DMS153 (cell line): ENCODE data around the gene IZUMO1.

Experiments
- DNase-seq: peaks from one replicate; lab custom pipeline; 2025; lab: John Stamatoyannopoulos, UW

Gene IZUMO1

GRCh38 chr19:48757089-48757675 is 10.5 kb upstream of the IZUMO1 start:
- DNase-seq: no peak

DNA sequence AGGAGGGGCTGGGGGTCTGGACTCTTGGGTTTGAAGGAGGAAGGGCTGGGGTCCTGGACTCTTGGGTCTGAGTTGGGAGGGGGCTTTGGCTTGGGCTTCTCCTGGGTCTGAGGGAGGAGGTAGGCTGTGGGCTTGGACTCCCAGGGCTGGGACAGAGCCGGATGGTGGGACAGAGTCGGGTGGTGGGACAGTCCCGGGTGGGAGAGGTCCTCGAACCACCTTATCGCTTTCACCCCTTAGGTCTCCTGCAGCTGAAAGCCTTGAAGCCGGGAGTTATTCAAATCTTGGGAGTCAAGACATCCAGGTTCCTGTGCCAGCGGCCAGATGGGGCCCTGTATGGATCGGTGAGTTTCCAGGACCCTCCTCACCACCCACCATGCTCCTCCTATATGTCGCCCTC is 10.0 kb upstream of the IZUMO1 start:
- no peak for DNase-seq

DNA sequence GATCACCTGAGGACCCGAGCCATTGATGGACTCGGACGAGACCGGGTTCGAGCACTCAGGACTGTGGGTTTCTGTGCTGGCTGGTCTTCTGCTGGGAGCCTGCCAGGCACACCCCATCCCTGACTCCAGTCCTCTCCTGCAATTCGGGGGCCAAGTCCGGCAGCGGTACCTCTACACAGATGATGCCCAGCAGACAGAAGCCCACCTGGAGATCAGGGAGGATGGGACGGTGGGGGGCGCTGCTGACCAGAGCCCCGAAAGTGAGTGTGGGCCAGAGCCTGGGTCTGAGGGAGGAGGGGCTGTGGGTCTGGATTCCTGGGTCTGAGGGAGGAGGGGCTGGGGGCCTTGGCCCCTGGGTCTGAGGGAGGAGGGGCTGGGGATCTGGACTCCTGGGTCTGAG is 9.5 kb upstream of the IZUMO1 start:
- DNase-seq: no peak

- DNase-seq: no peak
Observed at GRCh38 chr19:48755787-48756186, 9.1 kb upstream of the IZUMO1 start.

GRCh38 chr19:48755084-48755641 is 8.5 kb upstream of the IZUMO1 start, which contains the start of gene FGF21:
TSS of gene FGF21 (plus strand) at chr19:48755524. CDS start at chr19:48756237, 713 bp downstream.
- DNase-seq: no peak

GRCh38 chr19:48752496-48753365 is 6.0 kb upstream of the IZUMO1 start, which contains the start of gene FUT1:
TSS of gene FUT1 (minus strand) at chr19:48752641. CDS start at chr19:48751281, 1,360 bp downstream.
- peak; percentile 95 for DNase-seq

DNA sequence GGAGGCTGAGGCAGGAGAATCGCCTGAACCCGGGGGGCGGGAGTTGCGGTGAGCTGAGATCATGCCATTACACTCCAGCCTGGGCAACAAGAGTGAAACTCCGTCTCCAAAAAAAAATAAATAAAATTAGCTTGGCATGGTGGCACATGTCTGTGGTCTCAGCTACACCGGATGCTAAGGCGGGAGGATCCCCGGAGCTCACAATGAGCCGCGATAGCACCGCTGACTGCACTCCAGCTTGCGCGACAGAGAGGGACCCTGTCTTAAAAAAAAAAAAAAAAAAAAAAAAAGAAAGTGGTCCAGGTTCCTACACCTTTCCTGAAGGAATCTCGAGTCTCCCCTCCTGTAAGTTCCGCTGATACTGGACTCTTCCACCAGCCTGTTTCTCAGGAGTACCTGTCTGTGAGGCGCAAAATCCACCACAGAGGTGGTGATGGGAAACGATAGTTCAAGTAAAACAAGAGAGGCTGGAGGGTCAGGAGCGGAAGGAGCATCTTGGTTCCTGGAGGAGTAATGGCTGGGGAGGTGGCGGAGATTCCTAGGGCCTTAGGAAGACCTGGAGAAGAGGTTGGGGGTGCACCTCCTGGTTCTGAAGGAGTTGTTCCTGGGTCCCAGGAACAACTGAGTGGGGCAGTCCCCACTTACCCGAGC is 5.3 kb upstream of the IZUMO1 start:
- DNase-seq: no peak

DNA sequence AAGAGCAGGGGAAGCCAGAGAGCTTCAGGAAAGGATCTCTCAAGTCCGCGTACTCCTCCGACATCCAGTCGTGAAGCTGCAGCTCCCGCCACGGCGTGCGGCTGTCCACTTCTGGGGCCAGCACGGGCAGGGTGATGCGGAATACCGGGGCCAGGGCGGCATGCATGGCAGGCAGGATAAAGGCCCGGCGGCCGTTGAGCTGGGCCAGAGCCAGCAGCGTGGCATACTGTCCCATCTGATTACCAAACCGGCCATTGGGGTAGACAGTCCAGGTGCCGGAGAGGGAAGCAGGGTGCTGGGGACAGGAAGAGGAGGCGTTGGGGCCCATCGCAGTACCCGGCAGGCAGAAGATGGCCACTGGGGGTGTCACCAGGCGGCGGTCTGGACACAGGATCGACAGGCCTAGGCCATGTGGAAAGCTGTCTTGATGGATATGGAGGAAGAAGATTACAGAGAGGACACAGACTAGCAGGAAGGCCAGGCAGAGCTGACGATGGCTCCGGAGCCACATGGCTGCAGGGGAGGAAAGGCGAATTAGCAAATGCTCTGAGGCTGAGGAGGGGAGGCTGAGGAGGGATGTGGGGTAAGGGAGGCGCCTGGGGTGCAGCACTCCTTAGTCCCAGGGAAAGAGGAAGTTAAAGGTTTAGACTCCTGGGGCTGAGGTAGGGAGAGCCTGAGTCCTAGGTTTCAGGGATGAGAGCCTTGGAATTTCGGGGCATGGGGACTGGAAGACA is 4.2 kb upstream of the IZUMO1 start:
- no peak for DNase-seq

DNA sequence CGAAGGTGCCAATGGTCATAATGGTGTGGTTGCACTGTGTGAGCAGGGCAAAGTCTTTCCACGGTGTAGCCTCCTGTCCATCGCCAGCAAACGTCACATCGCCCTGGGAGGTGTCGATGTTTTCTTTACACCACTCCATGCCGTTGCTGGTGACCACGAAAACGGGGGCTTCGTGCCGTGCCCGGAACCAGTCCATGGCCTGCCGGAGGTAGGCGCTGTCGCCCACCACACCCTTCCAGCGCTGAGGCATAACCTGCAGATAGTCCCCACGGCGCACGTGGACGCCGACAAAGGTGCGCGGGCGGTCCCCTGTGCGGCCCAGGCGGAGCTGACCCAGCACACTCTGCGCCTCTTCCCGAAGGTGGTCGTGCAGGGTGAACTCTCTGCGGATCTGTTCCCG is 3.6 kb upstream of the IZUMO1 start:
- DNase-seq: no peak

DNA sequence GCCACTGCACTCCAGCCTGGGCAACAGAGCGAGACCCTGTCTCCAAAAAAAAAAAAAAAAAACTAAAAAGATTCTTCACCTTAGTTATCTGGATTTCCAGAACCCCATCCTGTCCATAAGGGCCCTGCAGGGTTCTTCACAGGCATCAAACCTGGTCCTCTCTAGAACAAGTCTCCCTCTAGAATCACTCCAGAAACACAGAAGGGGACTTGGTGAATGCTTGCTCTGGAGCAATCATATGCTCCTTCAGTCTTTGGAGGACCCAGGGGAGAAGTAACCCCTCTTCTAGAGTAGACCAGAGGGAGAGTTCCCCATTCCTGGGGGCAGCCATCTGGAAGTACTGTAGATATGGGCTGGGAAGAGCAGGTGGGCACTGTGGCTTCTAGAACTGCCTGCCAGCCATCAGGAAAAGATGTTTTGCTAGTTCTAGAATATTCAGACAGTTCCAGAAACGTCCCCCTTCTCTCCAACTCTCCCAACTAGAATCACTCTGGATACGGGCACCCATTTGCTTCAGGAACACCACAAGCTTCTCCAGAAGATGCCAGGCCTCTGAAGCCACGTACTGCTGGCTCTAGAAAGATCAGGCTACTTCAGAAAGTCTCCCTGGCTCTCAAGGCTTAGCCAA is 3.0 kb upstream of the IZUMO1 start:
- no peak for DNase-seq

GRCh38 chr19:48746110-48746509 is 599 bp downstream of the IZUMO1 start:
- no peak for DNase-seq

GRCh38 chr19:48745208-48745995 is 1.3 kb downstream of the IZUMO1 start:
- DNase-seq: peak; percentile 78

- no peak for DNase-seq
Observed at GRCh38 chr19:48742096-48742495, 4.6 kb downstream of the IZUMO1 start.

GRCh38 chr19:48741129-48741999 is 5.3 kb downstream of the IZUMO1 start:
- peak; percentile 69 for DNase-seq

DNA sequence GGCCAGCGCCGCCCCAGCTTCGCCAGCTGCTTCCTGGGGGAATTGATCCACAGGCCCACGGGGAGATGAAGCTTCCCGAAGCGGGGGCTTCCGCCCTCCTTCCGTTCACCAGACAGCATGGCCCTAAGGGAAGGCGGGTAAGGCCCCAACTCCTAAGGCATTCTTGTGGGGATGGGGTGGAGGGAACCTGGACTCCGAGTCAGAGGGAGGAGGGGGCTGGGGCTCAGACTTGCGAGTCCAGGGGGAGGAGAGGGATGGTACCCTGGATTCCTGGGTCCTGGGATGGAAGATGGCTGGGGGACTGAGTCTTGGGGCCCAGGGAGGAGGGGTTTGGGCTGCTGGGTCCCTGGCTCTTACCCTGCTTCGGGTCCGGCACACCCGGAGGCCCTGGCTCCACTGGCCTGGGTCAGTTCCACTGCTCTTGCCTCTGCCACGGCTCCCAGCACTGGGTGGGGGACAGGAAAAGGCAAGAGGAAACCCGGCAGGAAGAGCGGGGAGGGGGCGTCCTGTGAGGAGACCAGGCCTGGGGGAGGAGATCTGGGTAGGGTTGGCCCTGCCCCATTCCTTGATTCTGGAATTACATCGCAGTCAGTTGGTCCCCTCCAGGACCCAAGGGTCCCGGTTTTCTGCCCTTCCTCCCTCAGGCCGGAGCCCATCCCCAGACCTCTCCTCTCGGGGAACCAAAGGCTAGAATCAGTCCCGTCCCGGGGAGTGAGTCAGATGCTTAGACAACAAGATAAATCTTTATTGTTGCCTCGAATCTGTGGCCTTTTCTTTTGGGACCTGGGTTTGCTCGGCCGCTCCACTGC is 6.3 kb downstream of the IZUMO1 start, which contains the start of gene RASIP1:
Gene RASIP1 (minus strand): TSS at position 447 of the 809 bp plus-strand sequence. CDS start 328 bp downstream, at position 119.
- DNase-seq: no peak

DNA sequence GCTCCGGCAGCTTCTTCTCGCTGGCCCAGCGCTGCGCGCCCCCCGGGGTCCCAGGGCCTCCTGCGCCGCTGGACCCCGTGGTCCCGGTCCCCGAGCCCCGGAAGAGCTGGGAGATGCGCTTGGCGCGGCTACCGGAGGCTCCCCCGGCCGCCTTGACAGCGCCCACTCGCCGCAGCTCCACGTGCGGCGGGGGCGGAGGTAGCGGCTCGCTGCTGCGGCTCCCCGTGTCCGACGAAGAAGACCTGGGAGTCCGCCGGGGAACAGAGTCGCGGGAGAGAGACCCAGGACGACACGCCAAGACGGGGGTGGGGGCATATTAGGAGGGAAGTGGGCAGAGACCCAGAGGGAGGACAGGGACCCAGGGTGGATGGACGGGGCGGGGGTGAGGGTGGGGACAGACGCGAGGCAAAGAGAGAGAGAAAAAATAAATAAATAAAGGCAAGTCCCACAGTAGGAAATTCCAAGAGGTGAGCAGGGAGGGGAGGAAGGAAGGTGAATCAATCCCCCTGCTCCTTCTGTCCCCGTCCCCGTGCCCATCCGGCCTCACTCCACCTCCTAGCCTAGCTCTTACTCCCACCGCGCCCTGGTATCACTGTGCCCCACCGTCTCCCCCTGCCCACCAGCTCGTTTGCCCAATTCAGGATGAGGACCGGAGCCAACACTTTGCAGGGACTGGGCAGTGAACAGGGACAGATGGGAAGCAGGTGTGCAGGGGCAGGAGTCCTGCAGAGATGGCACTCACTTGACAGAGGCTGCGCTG is 7.1 kb downstream of the IZUMO1 start:
- no peak for DNase-seq

GRCh38 chr19:48738557-48739403 is 7.9 kb downstream of the IZUMO1 start:
- peak; percentile 83 for DNase-seq
